Activated gamma-delta T cell (primary cell): ENCODE measurements around the gene MT1M.
"Not testable (repeated sequence)": the region's sequence is repeated elsewhere in the genome, so short reads cannot be mapped to it uniquely, and the experiment has no call there.

Experiments
- DNase-seq: peaks from one replicate; lab custom pipeline; 2025; lab: John Stamatoyannopoulos, UW

MT1M gene

GRCh38 chr16:56649820-56650219, 17.4 kb downstream of the MT1M start:
- DNase-seq: no peak

DNA sequence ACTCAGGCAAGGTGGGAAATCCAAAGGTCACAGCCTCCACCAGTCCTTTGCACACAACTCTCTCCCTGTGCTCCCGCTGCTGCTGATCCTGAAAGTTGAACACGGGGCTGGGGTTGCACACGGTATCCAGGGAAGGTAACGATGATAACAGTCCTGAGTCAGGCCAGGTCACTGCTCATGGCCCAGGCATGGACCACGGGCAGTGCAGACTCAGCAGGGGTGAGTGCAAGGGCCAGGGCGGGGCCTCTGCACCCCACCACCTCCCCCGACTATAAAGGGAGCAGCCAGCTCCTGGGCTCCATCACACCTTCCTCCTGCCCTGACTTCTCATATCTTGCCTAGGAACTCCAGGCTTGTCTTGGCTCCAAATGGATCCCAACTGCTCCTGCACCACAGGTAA, 19.1 kb downstream of the MT1M start, which contains the start of gene MT1B:
Gene MT1B, plus strand, starts transcription at position 301 of the 400 bp plus-strand sequence. Its CDS starts 68 bp downstream, at position 369.
- no peak for DNase-seq

DNA sequence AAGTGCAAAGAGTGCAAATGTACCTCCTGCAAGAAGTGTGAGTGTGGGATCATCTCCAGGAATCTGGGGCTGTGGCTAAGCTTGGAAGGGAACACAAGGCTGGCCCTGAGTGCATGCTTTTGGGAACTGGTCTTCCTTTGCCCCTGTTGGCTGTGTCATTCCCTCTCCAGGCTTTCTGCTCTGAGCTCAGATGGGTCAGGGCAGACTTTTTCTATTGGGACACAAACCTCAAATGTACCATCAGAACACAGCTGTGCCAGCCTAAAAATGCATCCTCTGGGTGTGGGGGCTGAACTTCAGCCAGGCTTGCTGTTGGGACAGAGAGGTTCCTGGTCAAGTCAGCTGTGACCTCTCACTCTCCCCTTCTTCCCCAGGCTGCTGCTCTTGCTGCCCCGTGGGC, 20.1 kb downstream of the MT1M start:
- no peak for DNase-seq

GRCh38 chr16:56653218-56653617, 20.8 kb downstream of the MT1M start:
- DNase-seq: no peak

- DNase-seq: peak; percentile 58
Measured at GRCh38 chr16:56657555-56658326, 25.3 kb downstream of the MT1M start, which contains the start of gene MT1F. TSS of gene MT1F (plus strand) at chr16:56657959. CDS start at chr16:56658059, 100 bp downstream.

GRCh38 chr16:56658327-56658875, 25.9 kb downstream of the MT1M start:
- no peak for DNase-seq

DNA sequence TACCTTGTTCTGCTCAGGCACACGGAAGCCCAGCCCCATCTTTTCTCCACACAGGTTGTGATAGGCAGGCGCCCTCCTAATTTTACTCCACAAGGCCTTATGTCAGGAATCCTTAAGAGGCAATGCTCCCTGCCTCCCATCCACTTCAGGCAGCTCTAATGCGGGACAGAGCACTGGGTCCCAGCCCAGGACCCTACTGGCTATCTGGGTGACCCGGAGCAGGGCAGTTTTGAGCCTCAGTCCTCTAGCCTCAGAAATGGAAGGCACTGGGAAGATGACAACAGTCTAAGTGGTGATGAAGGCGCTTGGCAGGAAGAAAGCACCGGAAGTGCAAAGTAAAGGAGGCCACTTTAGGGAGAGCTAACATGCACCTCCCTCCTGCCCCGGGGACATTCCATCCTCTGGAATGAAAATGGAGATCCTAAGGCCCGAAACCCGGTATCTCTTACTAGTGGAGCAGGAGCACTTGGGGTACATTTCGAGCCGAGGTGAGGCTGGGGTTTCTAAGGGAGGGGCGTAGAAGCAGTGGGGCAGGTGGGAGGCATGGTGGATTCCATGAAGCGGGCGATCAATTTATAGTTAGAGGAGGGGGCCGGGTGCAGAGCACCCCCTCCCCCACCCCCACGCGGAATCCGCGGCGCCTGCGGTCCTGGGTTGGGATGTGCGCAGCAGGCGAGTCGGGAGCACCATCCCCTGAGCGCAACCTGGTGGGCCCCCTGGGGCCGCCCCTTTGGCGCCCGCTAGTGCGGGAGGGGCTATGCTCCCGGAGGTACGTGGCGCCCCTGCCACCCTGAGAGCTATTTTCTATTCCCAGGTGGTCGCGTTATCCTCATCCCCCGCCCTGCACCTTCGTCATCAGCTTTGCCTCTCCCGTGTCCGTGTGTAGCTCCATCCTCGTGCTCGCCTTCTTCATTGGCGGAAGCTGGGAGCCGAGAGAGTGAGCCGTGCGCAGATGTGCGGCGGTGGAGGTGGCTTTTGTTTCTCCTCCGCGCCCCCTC, 30.2 kb downstream of the MT1M start:
- no peak for DNase-seq

GRCh38 chr16:56664506-56664905, 32.0 kb downstream of the MT1M start:
- DNase-seq: no peak

DNA sequence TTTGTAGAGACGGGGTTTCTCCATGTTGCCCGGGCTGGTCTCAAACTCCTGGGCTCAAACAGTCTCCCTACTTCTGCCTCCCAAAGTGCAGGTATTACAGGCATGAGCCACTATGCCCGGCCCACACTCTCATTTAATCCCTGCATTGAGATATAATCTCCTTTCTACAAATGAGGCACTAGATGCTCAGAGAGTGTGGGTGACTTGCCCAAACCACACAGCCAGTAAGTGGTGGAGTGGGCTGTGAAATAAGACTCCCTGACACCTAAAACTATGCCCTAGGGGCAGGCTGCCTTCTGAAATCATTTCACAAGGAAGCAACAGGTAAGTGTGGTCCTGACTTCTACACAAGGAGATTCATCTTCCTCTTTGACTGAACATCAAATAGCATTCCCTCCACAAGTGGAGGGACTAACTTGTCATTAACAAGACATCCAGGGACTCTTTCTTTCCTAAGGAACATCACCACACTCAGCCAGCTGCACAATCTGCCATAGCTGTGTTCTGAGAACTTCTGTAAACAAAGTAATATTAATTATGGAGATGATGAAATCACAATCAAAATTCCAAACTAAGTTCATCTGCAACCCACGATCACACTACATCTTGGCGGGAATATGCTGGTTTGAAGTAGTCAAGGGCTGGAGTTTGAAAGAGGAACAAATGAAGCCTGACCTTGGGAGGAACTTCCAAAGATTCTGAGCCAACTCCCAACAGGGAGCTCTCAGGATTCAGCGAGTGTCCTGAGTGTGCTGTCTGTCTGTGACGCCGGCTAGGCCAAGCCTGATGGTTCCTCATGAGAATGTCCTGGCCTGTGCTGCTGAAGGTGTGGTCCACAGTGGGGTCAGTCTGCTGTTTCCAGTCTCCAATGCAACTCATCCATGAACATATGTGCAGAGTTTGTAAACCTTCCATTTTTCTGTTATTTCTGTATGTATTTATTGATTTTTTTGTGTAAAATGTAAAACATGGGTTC, 33.1 kb downstream of the MT1M start:
- DNase-seq: not testable (repeated sequence)

DNA sequence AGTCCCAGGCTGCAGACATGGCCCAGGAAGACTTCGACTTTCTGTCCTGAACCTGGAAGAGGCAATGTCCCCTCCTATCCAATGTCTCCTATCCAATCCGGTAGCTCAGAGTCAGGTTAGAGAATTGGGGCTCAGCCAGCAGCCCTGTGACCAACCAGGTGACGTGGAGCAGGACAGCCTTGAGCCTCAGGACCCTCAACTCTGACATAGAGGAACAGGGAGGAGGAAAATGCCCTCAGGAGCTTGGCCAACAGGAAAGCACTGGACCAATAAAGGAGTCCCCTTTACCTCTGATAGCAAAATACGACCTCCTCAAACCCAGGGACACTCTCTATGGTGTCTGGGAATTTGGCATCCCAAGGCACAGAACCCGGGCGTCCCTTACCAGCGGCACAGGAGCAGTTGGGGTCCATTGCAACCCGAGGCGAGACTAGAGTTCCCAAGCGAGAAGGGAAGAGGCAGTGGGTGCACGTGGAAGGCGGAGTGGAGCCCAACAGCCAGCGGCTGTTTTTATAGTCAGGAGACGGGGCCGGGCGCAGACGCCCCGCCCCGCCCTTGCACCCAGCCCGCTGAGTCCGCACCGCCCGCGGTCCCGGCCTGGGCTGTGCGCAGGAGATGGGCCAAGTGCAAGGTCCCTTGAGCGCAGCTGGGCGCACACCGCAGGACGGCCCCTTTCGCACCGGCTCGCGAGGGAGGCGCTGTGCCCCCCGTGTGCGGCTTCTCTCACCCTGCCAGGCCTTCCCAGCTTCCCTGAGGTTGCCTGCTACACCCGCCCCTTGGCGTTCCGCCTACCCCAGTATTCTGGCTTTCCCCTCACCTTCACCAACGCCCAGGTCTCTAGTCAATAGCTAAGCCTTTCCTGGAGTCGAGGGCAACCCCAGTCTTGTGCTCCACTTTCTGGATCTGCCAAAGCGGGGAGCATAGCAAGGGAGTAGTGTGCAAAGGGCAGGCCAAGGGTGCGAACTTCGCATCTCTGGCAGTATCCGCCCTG, 35.4 kb downstream of the MT1M start, which contains the start of gene MT1G:
Gene MT1G, minus strand, starts transcription at position 485 of the 991 bp plus-strand sequence. Its CDS starts 72 bp downstream, at position 413.
- no peak for DNase-seq

DNA sequence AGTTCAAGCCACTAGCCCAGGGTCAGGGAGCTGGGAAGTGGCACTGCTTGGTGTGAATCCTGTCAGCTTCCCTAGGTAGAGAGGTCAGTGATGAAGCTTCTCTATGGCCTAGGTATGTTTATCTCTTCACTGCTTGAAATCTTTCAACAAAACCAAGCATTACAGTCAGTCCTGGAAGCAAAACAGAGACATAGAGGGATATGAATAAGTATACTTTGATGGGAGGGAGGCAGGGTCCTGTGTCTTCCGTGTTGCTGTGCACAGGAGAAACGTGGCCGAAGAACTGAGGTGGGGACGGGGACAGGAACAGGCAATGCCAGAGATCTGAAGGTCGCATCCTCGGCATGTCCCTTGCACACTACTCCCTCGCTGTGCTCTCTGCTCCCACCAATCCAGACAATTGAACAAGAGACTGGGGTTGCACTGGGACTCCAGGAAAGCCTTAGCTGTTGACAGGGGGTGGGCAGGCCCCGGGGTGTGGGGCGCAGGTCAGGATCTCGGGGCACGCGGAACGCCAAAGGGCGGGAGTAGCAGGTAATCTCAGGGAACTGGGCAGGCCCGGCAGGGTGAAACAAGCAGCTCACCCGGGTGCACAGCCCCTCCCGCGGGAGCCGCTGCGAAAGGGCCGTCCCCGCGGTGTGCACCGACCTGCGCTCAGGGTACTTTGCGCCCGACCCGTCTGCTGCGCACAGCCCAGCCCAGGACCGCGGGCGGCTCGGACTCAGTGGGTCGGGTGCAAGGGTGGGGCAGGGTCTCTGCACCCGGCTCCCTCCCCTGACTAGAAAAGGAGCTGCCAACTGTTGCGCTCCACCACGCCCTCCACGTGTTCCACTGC, 36.8 kb downstream of the MT1M start, which contains the start of gene MT1H:
Gene MT1H, plus strand, starts transcription at position 810 of the 835 bp plus-strand sequence. CDS start 71 bp downstream, outside the sequence.
- DNase-seq: no peak

DNA sequence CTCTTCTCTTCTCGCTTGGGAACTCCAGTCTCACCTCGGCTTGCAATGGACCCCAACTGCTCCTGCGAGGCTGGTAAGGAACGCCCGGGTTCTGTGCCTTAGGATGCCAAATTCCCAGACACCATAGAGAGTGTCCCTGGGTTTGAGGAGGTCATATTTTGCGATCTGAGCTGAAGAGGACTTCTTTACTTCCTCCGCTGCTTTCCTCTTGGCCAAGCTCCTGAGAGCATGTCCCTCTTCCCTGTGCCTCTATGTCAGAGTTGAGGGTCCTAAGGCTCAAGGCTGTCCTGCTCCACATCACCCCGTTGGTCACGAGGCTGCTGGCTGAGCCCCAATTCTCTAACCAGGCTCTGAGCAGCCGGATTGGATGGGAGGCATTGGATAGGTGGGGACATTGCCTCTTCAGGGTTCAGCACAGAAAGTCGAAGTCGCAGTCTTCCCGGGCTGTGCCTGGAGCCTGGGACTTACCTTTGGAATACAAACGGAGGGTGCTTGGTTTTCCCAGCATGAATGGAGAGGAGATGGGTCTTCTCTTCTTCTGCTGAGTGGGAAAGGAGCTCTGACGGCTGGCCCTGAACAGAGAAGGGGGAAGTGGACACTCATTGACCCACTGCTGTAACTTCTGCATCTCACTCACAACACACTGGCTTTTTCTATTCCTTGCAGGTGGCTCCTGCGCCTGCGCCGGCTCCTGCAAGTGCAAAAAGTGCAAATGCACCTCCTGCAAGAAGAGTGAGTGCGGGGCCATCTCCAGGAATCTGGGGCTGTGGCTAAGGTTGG, 37.6 kb downstream of the MT1M start:
- DNase-seq: no peak

DNA sequence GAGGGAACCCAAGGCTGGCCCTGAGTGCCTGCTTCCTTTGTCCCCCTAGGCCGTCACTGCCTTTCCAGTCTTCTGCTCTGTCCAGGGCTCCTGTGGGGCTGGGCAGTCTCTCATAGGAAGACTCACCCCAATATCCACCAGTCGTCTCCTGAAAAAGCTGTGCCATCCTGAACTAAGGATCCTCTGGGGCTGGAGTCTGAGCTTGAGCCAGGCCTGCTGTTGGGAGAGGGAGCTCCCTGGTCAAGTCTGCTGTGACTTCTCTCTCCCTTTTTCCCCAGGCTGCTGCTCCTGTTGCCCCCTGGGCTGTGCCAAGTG, 38.1 kb downstream of the MT1M start:
- DNase-seq: no peak

DNA sequence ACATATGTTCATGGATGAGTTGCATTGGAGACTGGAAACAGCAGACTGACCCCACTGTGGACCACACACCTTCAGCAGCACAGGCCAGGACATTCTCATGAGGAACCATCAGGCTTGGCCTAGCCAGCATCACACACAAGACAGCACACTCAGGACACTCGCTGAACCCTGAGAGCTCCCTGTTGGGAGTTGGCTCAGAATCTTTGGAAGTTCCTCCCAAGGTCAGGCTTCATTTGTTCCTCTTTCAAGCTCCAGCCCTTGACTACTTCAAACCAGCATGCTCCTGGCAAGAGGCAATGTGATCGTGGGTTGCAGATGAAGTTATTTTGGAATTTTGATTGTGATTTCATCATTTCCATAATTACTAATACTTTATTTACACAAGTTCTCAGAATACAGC, 39.2 kb downstream of the MT1M start:
- not testable (repeated sequence) for DNase-seq

GRCh38 chr16:56672171-56672570, 39.7 kb downstream of the MT1M start:
- DNase-seq: not testable (repeated sequence)

GRCh38 chr16:56672761-56673536, 40.5 kb downstream of the MT1M start:
- no peak for DNase-seq

GRCh38 chr16:56673921-56674320, 41.5 kb downstream of the MT1M start:
- DNase-seq: no peak
